RWPE1 (cell line): ENCODE results near the gene RING1.

Experiments used
- CTCF ChIA-PET: fragments of 350-600 bp; sonication (Branson Sonifier 250); formaldehyde crosslinking; extraction: SDS; loops from one replicate; lab custom pipeline; 2021; lab: Yijun Ruan, JAX
- POLR2A ChIA-PET: fragments of 400-600 bp; formaldehyde crosslinking; extraction: SDS; loops from one replicate; lab custom pipeline; 2020; ENCODE audit warnings: antibody characterized with exemption; ENCODE audit not compliant: low non-redundant PET; lab: Yijun Ruan, JAX
- DNase-seq: peaks from one replicate; pipeline ENCODE4 v3.0.0; 2012; ENCODE audit warnings: low spot score
- H3K27ac ChIP-seq: fragments of 450-650 bp; 2 replicates; pipeline ENCODE4 v1.5.1; 2017
- TF ChIP-seq, protein P1 (sequence below): fragments of 450-650 bp; conservative IDR thresholded peaks from 2 replicates; pipeline ENCODE4 v1.5.1; 2017; ENCODE audit warnings: low read depth, mild to moderate bottlenecking

RING1 gene

DNA sequence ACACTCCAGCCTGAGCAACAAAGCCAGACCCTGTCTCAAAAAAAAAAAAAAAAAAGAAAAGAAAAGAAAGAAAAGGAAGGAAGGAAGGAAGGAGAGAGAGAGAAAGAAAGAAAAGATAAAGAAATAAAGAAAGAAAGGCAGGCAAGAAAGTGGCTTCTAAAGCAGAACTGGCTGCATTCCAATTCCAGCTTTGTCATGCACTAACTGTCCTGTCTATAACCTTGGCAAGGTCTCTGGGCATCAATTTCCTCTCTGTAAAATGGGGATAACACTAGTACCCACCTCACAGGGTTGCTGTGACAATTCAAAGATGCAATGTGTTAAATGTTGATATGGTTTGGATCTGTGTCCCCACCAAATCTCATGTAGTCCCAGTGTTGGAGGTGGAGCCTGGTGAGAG, 28.0 kb downstream of the RING1 start:
- TF ChIP-seq, protein P1, sequence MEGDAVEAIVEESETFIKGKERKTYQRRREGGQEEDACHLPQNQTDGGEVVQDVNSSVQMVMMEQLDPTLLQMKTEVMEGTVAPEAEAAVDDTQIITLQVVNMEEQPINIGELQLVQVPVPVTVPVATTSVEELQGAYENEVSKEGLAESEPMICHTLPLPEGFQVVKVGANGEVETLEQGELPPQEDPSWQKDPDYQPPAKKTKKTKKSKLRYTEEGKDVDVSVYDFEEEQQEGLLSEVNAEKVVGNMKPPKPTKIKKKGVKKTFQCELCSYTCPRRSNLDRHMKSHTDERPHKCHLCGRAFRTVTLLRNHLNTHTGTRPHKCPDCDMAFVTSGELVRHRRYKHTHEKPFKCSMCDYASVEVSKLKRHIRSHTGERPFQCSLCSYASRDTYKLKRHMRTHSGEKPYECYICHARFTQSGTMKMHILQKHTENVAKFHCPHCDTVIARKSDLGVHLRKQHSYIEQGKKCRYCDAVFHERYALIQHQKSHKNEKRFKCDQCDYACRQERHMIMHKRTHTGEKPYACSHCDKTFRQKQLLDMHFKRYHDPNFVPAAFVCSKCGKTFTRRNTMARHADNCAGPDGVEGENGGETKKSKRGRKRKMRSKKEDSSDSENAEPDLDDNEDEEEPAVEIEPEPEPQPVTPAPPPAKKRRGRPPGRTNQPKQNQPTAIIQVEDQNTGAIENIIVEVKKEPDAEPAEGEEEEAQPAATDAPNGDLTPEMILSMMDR, result no peak
- H3K27ac ChIP-seq, result no peak overlapping the region
- CTCF ChIA-PET, result interaction anchor here (0.7 kb wide), 1 partner anchor 63 kb away, joined by 4 read pairs; no protein-coding TSS in a partner anchor
- POLR2A ChIA-PET, result interaction anchor here (0.6 kb wide), 2 partner anchors 28 to 256 kb away, joined by 3 to 5 read pairs; partner anchors contain the start of gene RING1
- no peak for DNase-seq

DNA sequence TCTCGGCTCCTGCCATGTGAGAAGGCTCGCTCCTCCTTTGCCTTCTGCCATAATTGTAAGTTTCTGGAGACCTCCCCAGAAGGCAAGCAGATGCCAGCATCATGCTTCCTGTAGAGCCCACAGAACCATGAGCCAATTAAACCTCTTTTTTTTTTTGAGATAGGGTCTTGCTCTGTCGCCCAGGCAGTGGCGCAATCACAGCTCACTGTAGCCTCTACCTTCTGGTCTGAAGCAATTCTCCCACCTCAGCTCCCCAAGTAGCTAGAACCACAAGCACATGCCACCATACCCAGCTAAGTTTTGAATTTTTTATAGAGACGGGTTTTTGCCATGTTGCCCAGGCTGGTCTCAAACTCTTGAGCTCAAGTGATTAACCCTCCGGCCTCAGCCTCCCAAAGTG, 28.6 kb downstream of the RING1 start:
- POLR2A ChIA-PET, result no interaction called here
- CTCF ChIA-PET, result no interaction called here

DNA sequence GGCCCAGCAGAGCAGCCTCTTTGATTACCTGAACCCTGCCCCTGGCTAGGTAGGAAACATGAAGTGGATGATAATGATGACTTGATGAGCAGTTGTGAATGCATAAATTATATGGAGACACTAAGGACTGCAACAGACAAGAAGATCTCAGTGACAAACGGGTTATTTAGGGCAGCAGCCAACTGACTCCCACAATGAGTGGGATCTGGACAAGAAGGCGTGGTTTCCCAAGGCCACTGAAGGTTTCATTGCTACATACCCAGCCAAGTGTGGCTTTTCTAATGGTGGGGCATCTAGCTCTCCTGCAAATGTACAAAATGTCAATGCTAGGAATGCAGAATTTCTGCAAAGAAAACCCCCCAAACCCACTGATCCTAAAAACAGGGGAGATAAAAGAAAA, 29.4 kb downstream of the RING1 start:
- TF ChIP-seq, protein P1, result no peak
- H3K27ac ChIP-seq, result no peak overlapping the region
- ChIA-PET POLR2A (no interaction called here), CTCF (interaction anchor here (0.6 kb wide), 1 partner anchor 11 kb away, joined by 3 read pairs; no protein-coding TSS in a partner anchor)
- no peak for DNase-seq

More for the DNA sequence above, 28.6 kb downstream of the RING1 start:
- TF ChIP-seq, protein P1, result no peak
- no peak overlapping the region for H3K27ac ChIP-seq
- no peak for DNase-seq

DNA sequence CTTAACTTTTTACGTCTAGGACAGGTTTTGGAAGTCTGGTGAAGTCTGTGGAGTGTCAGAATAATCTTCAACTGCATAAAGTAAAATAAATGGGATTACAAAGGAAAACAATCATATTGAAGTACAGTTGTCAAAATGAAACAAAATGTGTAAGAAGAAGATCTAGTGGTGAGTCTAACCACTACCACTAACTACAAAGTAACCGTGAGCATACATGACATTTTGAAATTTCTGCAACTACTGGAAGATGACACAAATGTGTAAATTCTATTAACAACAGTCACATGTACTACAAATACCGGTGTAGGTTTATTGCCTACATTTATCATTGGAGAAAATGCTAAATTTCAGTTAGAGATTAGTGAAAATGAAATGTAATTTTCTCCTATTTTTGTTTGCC, 33.7 kb downstream of the RING1 start:
- POLR2A ChIA-PET, result no interaction called here

DNA sequence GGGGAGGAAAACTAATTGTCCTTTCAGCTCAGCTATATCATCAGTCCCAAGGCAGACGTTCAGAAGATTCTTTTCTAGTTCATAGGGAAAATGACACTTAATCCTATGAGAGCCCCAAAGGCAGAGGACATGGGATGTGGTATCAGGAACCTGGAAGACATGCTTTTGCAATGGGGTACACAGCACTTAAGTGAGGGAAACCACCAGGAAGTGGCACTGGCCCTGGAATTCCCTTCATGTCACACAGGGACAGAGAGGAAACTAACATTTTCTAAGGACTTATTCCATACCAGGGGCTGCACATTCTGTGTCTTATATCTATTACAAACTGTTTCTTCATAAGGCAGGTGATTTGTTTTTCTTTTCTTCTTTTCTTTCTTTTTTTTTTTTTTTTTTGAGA, 35.2 kb downstream of the RING1 start:
- TF ChIP-seq, protein P1, result no peak
- POLR2A ChIA-PET, result no interaction called here

More for the DNA sequence above, 33.7 kb downstream of the RING1 start:
- DNase-seq, result no peak
- H3K27ac ChIP-seq, result no peak overlapping the region
- TF ChIP-seq, protein P1, result no peak
- CTCF ChIA-PET, result interaction anchor here (0.7 kb wide), 1 partner anchor 44 kb away, joined by 3 read pairs; no protein-coding TSS in a partner anchor

DNA sequence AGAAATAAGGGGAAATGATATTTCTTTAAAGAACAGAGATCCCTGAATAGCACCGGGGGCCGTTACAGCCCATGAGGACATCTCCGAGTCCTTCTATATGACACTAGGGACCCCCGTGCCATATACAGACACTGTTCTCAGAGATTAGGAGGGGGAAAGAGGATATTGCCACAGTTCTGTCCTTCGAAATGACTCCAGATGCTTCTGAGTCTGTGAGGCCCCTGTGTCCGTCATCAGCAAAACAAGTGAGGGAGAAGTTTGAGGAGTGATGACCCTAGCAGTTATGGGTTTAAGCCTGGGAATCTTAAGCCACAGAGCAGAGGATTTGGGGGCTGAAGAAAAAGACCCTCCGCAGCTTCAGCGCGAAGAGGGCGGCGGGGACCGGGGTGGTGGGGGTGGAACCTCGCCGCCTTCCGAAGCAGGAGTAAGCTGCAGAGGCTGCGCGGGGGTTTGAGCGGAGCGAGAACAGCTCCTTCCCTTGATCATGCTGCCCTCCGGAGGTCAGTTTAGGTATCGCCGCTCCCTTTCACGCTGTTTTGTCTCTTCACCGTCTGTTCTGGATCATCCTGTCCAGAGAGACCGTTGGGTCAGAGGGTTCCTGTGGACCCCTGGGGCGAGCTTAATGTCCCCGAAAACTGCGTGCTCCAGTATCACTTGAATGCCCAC, 39.8 kb downstream of the RING1 start:
- TF ChIP-seq, protein P1, result peak; percentile 89
- POLR2A ChIA-PET, result interaction anchor here (0.6 to 1.0 kb wide), 2 partner anchors 40 to 50 kb away, joined by 3 to 5 read pairs; partner anchors contain the start of gene RING1
- peak; percentile 60 for DNase-seq
- peak overlapping the region; percentile 99 for H3K27ac ChIP-seq
- CTCF ChIA-PET, result interaction anchor here (0.5 to 2.2 kb wide), 27 partner anchors 9 to 390 kb away, joined by 3 to 15 read pairs (median 4); partner anchors contain the start of genes BRD2, HLA-DOA, HSD17B8 and RING1

More for the DNA sequence above, 35.2 kb downstream of the RING1 start:
- no peak overlapping the region for H3K27ac ChIP-seq
- CTCF ChIA-PET, result interaction anchor here (0.6 to 0.7 kb wide), 3 partner anchors 46 to 279 kb away, joined by 3 to 4 read pairs (median 3); no protein-coding TSS in a partner anchor
- no peak for DNase-seq
